CD4-positive, alpha-beta T cell treated with Interferon gamma for 1 hour (primary cell): ENCODE measurements around the gene BTG2.
"Not testable (repeated sequence)": the region's sequence is repeated elsewhere in the genome, so short reads cannot be mapped to it uniquely, and the experiment has no call there.

Experiments
- DNase-seq: peaks from one replicate; pipeline ENCODE4 v3.0.0-alpha.2; 2020

Gene BTG2

GRCh38 chr1:203296460-203297073 is 8.8 kb upstream of the BTG2 start:
- no peak for DNase-seq

- peak; percentile 49 for DNase-seq
Observed at GRCh38 chr1:203299169-203299568, 6.2 kb upstream of the BTG2 start.

GRCh38 chr1:203299719-203300429 is 5.4 kb upstream of the BTG2 start:
- not testable (repeated sequence) for DNase-seq

- no peak for DNase-seq
Observed at GRCh38 chr1:203300441-203301330, 4.6 kb upstream of the BTG2 start.

GRCh38 chr1:203301331-203301668 is 4.0 kb upstream of the BTG2 start:
- DNase-seq: no peak

GRCh38 chr1:203302456-203302855 is 2.9 kb upstream of the BTG2 start:
- no peak for DNase-seq

GRCh38 chr1:203302894-203303293 is 2.4 kb upstream of the BTG2 start:
- DNase-seq: no peak

- peak; percentile 6 for DNase-seq
Observed at GRCh38 chr1:203304391-203304918, 864 bp upstream of the BTG2 start.

- no peak for DNase-seq
Observed at GRCh38 chr1:203305809-203306088, 430 bp downstream of the BTG2 start.

- peak; percentile 66 for DNase-seq
Observed at GRCh38 chr1:203306089-203306964, 1.0 kb downstream of the BTG2 start.

- DNase-seq: peak; percentile 55
Observed at GRCh38 chr1:203306965-203307541, 1.7 kb downstream of the BTG2 start.

GRCh38 chr1:203307641-203308126 is 2.4 kb downstream of the BTG2 start:
- DNase-seq: peak; percentile 31

GRCh38 chr1:203308328-203308922 is 3.1 kb downstream of the BTG2 start:
- peak; percentile 29 for DNase-seq

- peak; percentile 30 for DNase-seq
Observed at GRCh38 chr1:203308923-203309331, 3.6 kb downstream of the BTG2 start.

- peak; percentile 27 for DNase-seq
Observed at GRCh38 chr1:203311368-203312301, 6.3 kb downstream of the BTG2 start.

GRCh38 chr1:203314025-203314759 is 8.9 kb downstream of the BTG2 start:
- DNase-seq: not testable (repeated sequence)

GRCh38 chr1:203316626-203317093 is 11.3 kb downstream of the BTG2 start:
- DNase-seq: no peak

GRCh38 chr1:203317429-203318228 is 12.3 kb downstream of the BTG2 start:
- no peak for DNase-seq

- DNase-seq: no peak
Observed at GRCh38 chr1:203318229-203318517, 12.9 kb downstream of the BTG2 start.
